Lower lobe of right lung (tissue), 2 donors: ENCODE measurements around the gene SYNPO. TPM values are rescaled to one million over a fixed set of nuclear protein-coding genes. Genes with fewer than 3 reads are reported as not detected.

Source experiments
- ATAC-seq, 2 donors: fragments of 200-7000 bp; cut with Tn5 transposase; one replicate each; pipeline ENCODE4 v1.9.1; 2020 to 2022; ENCODE audit warnings: mild to moderate bottlenecking in 2 of 2, moderate library complexity in 2 of 2
- DNase-seq: peaks from one replicate; pipeline ENCODE4 v3.0.0-alpha.2; 2020
- H3K27ac ChIP-seq: fragments of 200-600 bp; one replicate; pipeline ENCODE4 v1.8.0; 2022
- H3K27me3 ChIP-seq: fragments of 200-600 bp; one replicate; pipeline ENCODE4 v1.8.0; 2022; ENCODE audit warnings: low read depth
- H3K36me3 ChIP-seq: fragments of 200-600 bp; one replicate; pipeline ENCODE4 v1.8.0; 2022; ENCODE audit warnings: mild to moderate bottlenecking
- H3K4me1 ChIP-seq: fragments of 200-600 bp; one replicate; pipeline ENCODE4 v1.8.0; 2022
- H3K4me3 ChIP-seq: fragments of 200-600 bp; one replicate; pipeline ENCODE4 v1.8.0; 2022; ENCODE audit warnings: mild to moderate bottlenecking
- H3K9me3 ChIP-seq: fragments of 200-600 bp; one replicate; pipeline ENCODE4 v1.8.0; 2022
- intact Hi-C: fragments of 100-400 bp; cut with DNase I; formaldehyde crosslinking; loops from one replicate; pipeline ENCODE4 v1.11.0; 2022
- total RNA-seq: library from RNA; stranded (reverse); fragmentation: NEBNext Ultra II Directional; extraction: Animal tissue kit (Norgen Biotek cat#: 25700); gene quantifications from one replicate; pipeline ENCODE4 v1.2.1, GENCODE V29; 2021
- TF ChIP-seq, protein P1 (sequence below): fragments of 200-600 bp; IDR thresholded peaks from one replicate; pipeline ENCODE4 v1.8.0; 2022; ENCODE audit warnings: antibody characterized with exemption, mild to moderate bottlenecking
- donor health status: DM: no; HTN: yes; CAD: no; lungs with severe emphysema.

SYNPO gene
- total RNA-seq, 1 donor from 2014 or later = 90.6 TPM

- peak; percentile 8 for DNase-seq
- Histone ChIP-seq H3K4me3 (no peak overlapping the region), H3K27ac (no peak overlapping the region), H3K9me3 (no peaks in the 10 kb centered on the region), H3K27me3 (no peaks in the 10 kb centered on the region), H3K4me1 (peaks cover 26% of the 10 kb centered on the region), H3K36me3 (no peaks in the 10 kb centered on the region)
- TF ChIP-seq, protein P1, sequence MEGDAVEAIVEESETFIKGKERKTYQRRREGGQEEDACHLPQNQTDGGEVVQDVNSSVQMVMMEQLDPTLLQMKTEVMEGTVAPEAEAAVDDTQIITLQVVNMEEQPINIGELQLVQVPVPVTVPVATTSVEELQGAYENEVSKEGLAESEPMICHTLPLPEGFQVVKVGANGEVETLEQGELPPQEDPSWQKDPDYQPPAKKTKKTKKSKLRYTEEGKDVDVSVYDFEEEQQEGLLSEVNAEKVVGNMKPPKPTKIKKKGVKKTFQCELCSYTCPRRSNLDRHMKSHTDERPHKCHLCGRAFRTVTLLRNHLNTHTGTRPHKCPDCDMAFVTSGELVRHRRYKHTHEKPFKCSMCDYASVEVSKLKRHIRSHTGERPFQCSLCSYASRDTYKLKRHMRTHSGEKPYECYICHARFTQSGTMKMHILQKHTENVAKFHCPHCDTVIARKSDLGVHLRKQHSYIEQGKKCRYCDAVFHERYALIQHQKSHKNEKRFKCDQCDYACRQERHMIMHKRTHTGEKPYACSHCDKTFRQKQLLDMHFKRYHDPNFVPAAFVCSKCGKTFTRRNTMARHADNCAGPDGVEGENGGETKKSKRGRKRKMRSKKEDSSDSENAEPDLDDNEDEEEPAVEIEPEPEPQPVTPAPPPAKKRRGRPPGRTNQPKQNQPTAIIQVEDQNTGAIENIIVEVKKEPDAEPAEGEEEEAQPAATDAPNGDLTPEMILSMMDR = no peak
- intact Hi-C loops = no loop called here
- ATAC-seq = no peak
These were observed 36.5 kb upstream of the SYNPO start for GRCh38 chr5:150604010-150604409.

- DNase-seq (peak; percentile 3), ATAC-seq (no peak)
- H3K4me1 ChIP-seq = peaks cover 17% of the 10 kb centered on the region
- TF ChIP-seq, protein P1 = no peak
- no peak overlapping the region for H3K27ac ChIP-seq
- H3K36me3 ChIP-seq = no peaks in the 10 kb centered on the region
- H3K4me3 ChIP-seq = no peak overlapping the region
- intact Hi-C loops = no loop called here
- H3K27me3 ChIP-seq = no peaks in the 10 kb centered on the region
- no peaks in the 10 kb centered on the region for H3K9me3 ChIP-seq
These were observed 35.5 kb upstream of the SYNPO start for GRCh38 chr5:150604894-150605440.

GRCh38 chr5:150605546-150605945, 34.9 kb upstream of the SYNPO start:
- peak; percentile 14 for DNase-seq
- intact Hi-C loops = no loop called here
- H3K27me3 ChIP-seq = no peaks in the 10 kb centered on the region
- H3K9me3 ChIP-seq = no peaks in the 10 kb centered on the region
- no peaks in the 10 kb centered on the region for H3K36me3 ChIP-seq
- no peak for ATAC-seq
- peaks cover 17% of the 10 kb centered on the region for H3K4me1 ChIP-seq
- TF ChIP-seq, protein P1 = no peak
- H3K27ac ChIP-seq = no peak overlapping the region
- no peak overlapping the region for H3K4me3 ChIP-seq

- TF ChIP-seq, protein P1 = no peak
- peaks cover 12% of the 10 kb centered on the region for H3K4me1 ChIP-seq
- DNase-seq (peak; percentile 30), ATAC-seq (no peak)
- H3K27me3 ChIP-seq = no peaks in the 10 kb centered on the region
- intact Hi-C loops = no loop called here
- H3K36me3 ChIP-seq = no peaks in the 10 kb centered on the region
- no peak overlapping the region for H3K4me3 ChIP-seq
- no peak overlapping the region for H3K27ac ChIP-seq
- no peaks in the 10 kb centered on the region for H3K9me3 ChIP-seq
These were observed 34.0 kb upstream of the SYNPO start for GRCh38 chr5:150606476-150606875.

- no peaks in the 10 kb centered on the region for H3K9me3 ChIP-seq
- intact Hi-C loops = no loop called here
- ATAC-seq (no peak), DNase-seq (no peak)
- H3K27ac ChIP-seq = no peak overlapping the region
- H3K27me3 ChIP-seq = no peaks in the 10 kb centered on the region
- TF ChIP-seq, protein P1 = no peak
- no peak overlapping the region for H3K4me3 ChIP-seq
- no peaks in the 10 kb centered on the region for H3K36me3 ChIP-seq
- H3K4me1 ChIP-seq = peaks cover 16% of the 10 kb centered on the region
These were observed 33.4 kb upstream of the SYNPO start for GRCh38 chr5:150607105-150607504.
